ENCODE results near the gene VSTM2B.
"Not testable (repeated sequence)": the region's sequence is repeated elsewhere in the genome, so short reads cannot be mapped to it uniquely, and the experiment has no call there.

Gene VSTM2B

GRCh38 chr19:29532956-29533355, 7.2 kb downstream of the VSTM2B start:
- no peak for DNase-seq

DNA sequence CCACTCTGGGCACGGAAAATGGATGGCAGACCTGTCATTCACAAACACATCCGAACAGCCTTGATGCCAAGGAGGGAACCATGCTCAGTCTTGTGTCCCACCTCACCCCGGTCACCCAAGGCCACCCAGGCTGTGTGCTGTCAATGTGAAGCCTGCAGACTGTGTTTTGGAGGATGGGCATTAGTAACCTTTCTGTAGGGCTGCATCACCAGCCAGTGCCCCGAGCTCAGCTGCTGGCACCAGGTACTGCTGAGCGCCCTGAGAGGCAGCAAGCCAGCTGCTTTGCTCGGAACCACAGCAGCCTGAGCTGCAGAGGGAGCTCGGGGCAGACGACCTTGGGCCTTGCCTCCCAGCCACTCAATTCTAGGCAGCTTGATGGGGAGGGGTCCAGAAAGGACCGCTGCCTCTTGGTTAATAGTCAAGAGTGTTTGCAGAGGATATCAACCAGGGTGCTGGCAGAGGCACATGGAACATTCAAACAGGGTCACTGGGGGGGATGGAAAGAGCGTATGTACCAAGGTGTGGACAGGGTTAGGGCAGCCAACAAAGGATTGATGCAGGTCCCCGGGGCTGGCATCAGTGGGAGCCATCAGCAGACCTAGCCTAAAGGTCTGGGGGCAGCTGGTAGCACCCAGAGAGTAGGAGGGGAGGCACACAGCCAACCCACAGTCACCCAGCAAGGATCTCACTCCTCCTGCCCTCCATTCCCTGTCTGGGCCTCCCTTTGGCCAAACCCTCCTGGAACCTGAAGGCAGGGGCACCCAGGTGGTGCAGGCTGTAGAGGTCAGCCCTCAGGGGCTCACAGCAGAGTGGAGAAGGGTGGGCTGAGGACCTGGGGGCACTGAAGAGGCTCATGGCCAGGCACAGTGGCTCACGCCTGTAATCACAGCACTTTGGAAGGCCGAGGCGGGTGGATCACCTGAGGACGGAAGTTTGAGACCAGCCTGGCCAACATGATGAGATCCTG, 8.1 kb downstream of the VSTM2B start:
- no peak for DNase-seq

DNA sequence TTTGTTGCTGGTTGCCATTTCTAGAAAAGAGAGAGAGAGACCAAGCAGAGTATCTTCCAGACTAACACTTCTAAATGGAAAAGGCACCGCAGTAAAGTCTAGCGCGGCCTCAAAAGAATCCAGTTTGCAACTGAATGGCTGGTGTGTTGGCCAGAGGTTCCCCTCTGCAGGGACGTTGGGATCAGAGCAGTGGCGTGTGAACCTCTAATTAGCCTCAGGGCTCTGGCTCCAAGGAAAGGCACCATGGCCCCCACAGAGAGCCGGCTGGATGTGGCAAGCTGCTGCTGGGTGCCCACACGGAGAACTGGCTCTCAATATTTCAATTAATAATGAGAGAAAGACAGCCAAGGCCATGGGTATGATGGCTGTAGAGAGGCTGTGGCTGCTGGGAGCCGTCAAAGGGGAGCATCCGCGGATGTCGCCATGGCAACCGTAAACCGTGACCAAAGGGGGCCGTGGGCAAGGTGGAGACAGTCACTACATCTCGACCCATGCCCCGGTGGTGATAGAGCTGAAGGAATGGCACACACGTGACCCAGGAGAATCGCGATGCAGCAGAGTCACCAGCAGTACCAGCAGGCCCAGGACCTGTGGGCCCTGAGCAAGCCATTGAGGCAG, 9.5 kb downstream of the VSTM2B start:
- no peak for DNase-seq

GRCh38 chr19:29535984-29536508, 10.3 kb downstream of the VSTM2B start:
- DNase-seq = no peak

DNA sequence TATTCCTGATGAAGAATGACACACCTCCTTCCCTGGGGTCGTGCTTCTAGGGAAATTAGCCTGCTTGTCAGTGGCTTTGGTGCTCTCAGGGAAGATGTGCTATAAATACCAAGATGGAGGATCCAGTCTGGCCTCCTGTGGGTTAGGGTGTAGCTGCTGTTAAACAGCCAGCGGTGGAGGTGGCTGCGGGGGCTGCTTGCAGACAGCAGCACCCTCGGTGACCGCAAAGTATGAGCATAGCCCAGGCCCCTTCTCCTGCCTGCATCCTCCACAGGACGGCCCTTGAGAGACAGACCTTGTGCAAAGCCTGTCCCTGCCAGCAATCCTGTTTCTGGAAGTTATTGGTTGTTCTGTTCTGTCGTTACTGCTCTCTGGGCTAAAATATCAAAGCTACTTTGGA, 11.4 kb downstream of the VSTM2B start:
- DNase-seq = no peak

- DNase-seq = no peak
These were observed 11.8 kb downstream of the VSTM2B start for GRCh38 chr19:29537601-29538000.

DNA sequence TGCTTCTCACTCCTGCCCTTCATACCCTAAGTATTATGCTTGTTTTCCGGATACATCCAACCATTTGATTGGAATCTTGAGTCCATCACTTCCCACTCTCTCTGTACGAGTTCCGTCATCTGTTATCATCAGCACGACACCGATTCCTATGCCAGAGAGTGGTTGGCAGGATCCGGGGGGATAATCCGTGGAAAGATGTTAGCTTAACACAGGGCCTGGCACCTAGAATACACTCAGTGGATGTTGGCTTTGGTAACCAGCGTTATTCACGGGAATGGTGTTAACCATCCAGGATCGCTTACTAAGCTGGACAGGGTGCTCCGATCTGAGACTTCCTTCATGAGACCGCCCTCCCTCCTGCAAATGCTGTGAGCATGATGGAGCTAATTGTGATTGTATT, 12.4 kb downstream of the VSTM2B start:
- DNase-seq = no peak

DNA sequence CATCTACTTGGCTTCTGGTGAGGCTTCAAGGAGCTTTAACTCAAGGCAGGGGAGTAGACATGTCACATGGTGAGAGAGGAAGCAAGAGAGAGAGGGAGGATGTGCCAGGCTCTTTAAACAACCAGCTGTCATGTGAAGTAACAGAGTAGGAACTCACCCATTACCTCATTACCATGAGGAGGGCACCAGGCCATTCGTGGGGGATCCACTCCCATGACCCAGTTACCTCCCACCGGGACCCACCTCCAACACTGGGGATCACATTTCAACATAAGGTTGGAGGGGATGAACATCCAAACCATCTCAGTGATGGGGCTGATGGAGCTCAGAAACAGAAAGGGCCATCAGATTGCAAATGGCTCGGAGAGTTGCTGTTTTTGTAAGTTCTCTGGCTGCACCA, 12.9 kb downstream of the VSTM2B start:
- DNase-seq = no peak

DNA sequence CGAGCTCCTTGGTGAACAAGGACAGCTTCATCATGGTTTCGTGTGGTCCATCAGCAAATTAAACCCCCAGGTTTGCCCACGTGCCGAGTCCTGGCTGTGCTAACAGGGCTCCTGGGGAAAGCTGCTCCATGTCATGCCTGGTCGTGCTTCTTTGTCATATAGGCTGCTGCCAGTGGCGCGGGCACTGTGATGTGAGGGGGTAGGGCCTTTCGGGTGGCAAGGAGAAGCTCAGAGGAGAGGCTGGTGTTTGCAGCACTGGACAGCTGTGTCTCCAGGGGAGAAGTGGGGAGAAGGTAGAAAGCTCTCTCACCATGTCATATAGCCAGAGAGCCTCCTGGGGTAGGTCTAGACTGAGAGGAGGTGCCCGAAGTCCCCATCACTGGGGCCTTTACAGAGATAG, 13.3 kb downstream of the VSTM2B start:
- no peak for DNase-seq

- DNase-seq = no peak
These were observed 13.9 kb downstream of the VSTM2B start for GRCh38 chr19:29539670-29540069.

DNA sequence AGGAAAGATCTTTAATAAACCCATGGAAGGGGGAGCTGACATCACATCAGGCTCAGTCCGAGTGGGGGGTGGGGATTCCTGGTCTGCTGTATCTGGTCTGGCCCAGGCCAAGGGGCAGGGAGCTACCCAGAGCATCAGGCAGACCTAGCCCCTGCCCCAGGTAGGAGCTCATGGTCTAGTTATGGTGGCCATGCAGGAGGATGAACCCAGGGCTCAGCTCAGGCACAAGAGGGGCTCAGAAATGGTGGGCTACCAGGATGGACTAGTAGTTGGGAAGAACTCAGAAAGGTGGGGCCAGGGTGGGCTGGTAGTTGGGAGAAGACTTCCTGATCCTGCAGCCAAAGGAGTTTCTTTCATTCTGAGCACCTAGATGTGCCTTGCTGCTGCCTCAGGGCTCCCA, 14.3 kb downstream of the VSTM2B start:
- no peak for DNase-seq

GRCh38 chr19:29541473-29542253, 15.9 kb downstream of the VSTM2B start:
- no peak for DNase-seq

DNA sequence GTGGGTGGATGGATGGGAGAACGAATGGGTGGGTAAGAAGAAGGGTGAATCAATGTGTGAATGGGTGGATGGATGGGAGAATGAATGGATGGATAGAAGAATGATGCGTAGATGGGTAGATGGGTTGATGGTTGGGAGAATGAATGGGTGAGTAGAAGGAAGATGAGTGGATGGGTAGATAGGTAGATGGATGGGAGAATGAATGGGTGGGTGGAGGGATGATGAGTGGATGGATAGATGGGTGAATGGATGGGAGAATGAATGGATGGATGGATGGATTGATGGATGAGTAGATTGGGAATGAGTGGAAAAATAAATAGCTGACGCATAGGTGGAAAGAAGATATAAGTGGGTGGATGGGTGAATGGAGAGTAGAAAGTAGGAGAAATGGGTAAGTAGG, 16.5 kb downstream of the VSTM2B start:
- no peak for DNase-seq

GRCh38 chr19:29542776-29543175, 17.0 kb downstream of the VSTM2B start:
- no peak for DNase-seq

DNA sequence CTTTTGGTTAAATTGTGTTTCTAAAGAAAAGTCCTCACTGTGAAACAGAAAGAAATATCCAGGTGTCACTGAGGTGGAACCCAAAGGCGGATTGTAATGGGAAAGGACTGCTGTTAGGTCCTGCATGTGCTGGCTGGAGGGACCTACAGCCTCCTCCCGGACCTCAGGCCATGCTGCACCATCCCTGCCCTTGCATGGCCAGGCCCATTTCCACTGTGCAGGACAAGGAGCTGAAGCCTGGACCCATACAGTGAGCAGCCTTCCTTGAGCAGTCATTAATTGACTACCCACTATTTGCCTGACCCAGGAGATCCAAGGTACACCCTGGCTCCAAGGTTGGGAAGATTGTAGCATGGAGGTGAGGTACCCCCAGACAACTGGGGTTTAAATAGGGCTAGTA, 17.6 kb downstream of the VSTM2B start:
- no peak for DNase-seq

- no peak for DNase-seq
These were observed 19.0 kb downstream of the VSTM2B start for GRCh38 chr19:29544656-29545360.

DNA sequence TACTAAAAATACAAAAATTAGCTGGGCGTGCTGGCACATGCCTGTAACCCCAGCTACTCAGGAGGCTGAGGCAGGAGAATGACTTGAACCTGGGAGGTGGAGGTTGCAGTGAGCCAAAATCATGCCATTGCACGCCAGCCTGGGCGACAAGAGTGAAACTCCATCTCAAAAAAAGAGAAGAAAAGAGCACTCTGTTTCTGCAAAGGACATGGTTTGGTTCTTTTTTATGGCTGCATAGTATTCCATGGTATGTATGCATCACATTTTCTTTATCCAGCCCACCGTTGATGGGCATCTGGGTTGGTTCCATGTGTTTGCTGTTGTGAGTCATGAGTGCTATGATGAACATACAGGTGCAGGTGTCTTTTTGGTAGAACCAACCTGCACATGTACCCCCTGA, 19.7 kb downstream of the VSTM2B start:
- DNase-seq = not testable (repeated sequence)

- DNase-seq = no peak
These were observed 20.2 kb downstream of the VSTM2B start for GRCh38 chr19:29545866-29546582.

- no peak for DNase-seq
These were observed 20.9 kb downstream of the VSTM2B start for GRCh38 chr19:29546583-29547190.

DNA sequence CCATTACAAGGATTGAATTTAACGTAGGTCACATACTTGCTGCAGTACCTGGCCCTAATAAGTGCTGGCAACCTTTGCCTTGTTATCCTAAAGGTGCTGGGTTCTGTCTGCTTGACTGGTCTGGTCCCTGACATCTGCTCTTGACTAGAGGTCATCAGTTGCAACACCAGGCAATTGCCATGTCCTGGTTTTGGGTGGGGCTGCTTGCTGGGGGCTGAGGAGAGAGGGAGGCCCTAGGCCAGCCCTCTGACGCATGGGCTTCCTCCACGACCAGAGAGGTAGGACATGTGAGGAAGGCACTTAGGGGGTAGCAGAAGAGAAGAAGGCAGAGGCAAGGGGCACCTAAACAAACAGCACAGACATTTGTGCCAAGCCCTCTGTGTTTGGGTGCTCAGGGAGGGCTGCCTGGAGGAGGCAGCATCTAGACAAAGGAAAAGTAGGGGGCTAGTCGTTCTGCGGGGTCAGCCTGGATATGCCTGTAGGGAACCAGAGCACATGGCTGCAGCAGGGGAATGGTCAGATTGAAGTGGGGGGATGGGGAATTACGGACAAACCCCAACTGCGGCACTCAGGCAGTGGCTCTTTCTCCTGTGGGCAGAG, 21.7 kb downstream of the VSTM2B start:
- no peak for DNase-seq

GRCh38 chr19:29547981-29548380, 22.2 kb downstream of the VSTM2B start:
- no peak for DNase-seq
